NCI-H524 treated with DMSO at 0.1 percent for 48 hours (cell line): ENCODE measurements around the gene WWP2.
A peak's percentile ranks its signal among the peaks of the same experiment; 100 is the strongest.
"Not testable (repeated sequence)": the region's sequence is repeated elsewhere in the genome, so short reads cannot be mapped to it uniquely, and the experiment has no call there.

Experiments
- DNase-seq: peaks from one replicate; lab custom pipeline; 2025; lab: John Stamatoyannopoulos, UW

Gene WWP2

GRCh38 chr16:69745959-69746358 lies 16.2 kb upstream of the WWP2 start:
- DNase-seq = no peak

GRCh38 chr16:69747115-69747514 lies 15.0 kb upstream of the WWP2 start:
- no peak for DNase-seq

- no peak for DNase-seq
Observed at GRCh38 chr16:69748694-69749345, 13.3 kb upstream of the WWP2 start.

GRCh38 chr16:69754143-69754468 lies 8.0 kb upstream of the WWP2 start:
- DNase-seq = no peak

- peak; percentile 85 for DNase-seq
Observed at GRCh38 chr16:69754469-69755310, 7.4 kb upstream of the WWP2 start, which contains the start of gene NOB1. Gene NOB1 (minus strand): TSS chr16:69754926. CDS start chr16:69754910, 16 bp downstream.

GRCh38 chr16:69756705-69757104 lies 5.4 kb upstream of the WWP2 start:
- no peak for DNase-seq

- DNase-seq = not testable (repeated sequence)
Observed at GRCh38 chr16:69757375-69757774, 4.8 kb upstream of the WWP2 start.

GRCh38 chr16:69762814-69763598 lies 874 bp downstream of the WWP2 start:
- DNase-seq = no peak

- DNase-seq = no peak
Observed at GRCh38 chr16:69763599-69763942, 1.4 kb downstream of the WWP2 start.

GRCh38 chr16:69767459-69768229 lies 5.5 kb downstream of the WWP2 start:
- DNase-seq = no peak

GRCh38 chr16:69768666-69769065 lies 6.5 kb downstream of the WWP2 start:
- no peak for DNase-seq

GRCh38 chr16:69769404-69769803 lies 7.3 kb downstream of the WWP2 start:
- no peak for DNase-seq

GRCh38 chr16:69771651-69771967 lies 9.5 kb downstream of the WWP2 start:
- DNase-seq = no peak

GRCh38 chr16:69773260-69773947 lies 11.3 kb downstream of the WWP2 start:
- no peak for DNase-seq

GRCh38 chr16:69775563-69775962 lies 13.4 kb downstream of the WWP2 start:
- no peak for DNase-seq

- no peak for DNase-seq
Observed at GRCh38 chr16:69779724-69780123, 17.6 kb downstream of the WWP2 start.

GRCh38 chr16:69781118-69781517 lies 19.0 kb downstream of the WWP2 start:
- DNase-seq = no peak

GRCh38 chr16:69784586-69784985 lies 22.5 kb downstream of the WWP2 start:
- no peak for DNase-seq

- no peak for DNase-seq
Observed at GRCh38 chr16:69787883-69788282, 25.8 kb downstream of the WWP2 start.

- DNase-seq = not testable (repeated sequence)
Observed at GRCh38 chr16:69791391-69791847, 29.3 kb downstream of the WWP2 start.

GRCh38 chr16:69793526-69793925 lies 31.4 kb downstream of the WWP2 start:
- no peak for DNase-seq

GRCh38 chr16:69794486-69794885 lies 32.4 kb downstream of the WWP2 start:
- DNase-seq = no peak
